OCI-LY7 (cell line): ENCODE results near the gene FRAS1. TPM values are rescaled to one million over a fixed set of nuclear protein-coding genes. Genes with fewer than 3 reads are reported as not detected.

Source experiments
- BruUV-seq: library from RNA; stranded (reverse); fragments of 400-500 nt; replicated peaks from 2 replicates; lab custom pipeline; 2021; lab: Mats Ljungman, UMichigan
- CTCF ChIA-PET: fragments of 300-600 bp; sonication (Branson Sonifier 250); formaldehyde crosslinking; loops from one replicate; lab custom pipeline; 2022; ENCODE audit warnings: antibody characterized with exemption; ENCODE audit not compliant: unreplicated experiment; lab: Charles Lee
- POLR2A ChIA-PET: fragments of 300-600 bp; sonication (Branson Sonifier 250); formaldehyde crosslinking; loops from one replicate; lab custom pipeline; 2022; ENCODE audit warnings: antibody characterized with exemption; lab: Charles Lee
- DNase-seq: peaks from one replicate; pipeline ENCODE4 v3.0.0-alpha.2; 2015; ENCODE audit warnings: low spot score
- H2AFZ ChIP-seq: fragments of 200-600 bp; sonication (generic), shearing (Covaris generic); 2 replicates; pipeline ENCODE4 v1.6.1; 2014; ENCODE audit warnings: mild to moderate bottlenecking, antibody characterized with exemption, low read length, moderate library complexity
- H3K27ac ChIP-seq: fragments of 200-600 bp; sonication (generic); 2 replicates; pipeline ENCODE4 v1.5.1; 2014; ENCODE audit warnings: mixed run types, low read depth, mild to moderate bottlenecking, moderate library complexity, low read length, inconsistent platforms; ENCODE audit not compliant: poor library complexity, severe bottlenecking
- H3K36me3 ChIP-seq: fragments of 200-600 bp; sonication (generic); 2 replicates; pipeline ENCODE4 v1.6.1; 2014; ENCODE audit warnings: mild to moderate bottlenecking, antibody characterized with exemption, low read length, moderate library complexity, mixed read lengths; ENCODE audit not compliant: insufficient read depth
- H3K4me1 ChIP-seq: fragments of 200-600 bp; sonication (generic); 2 replicates; pipeline ENCODE4 v1.5.1; 2014; ENCODE audit warnings: mild to moderate bottlenecking, low read length; ENCODE audit not compliant: insufficient read depth, poor library complexity, severe bottlenecking
- H3K4me2 ChIP-seq: fragments of 200-600 bp; sonication (generic); 2 replicates; pipeline ENCODE4 v1.6.1; 2014; ENCODE audit warnings: mild to moderate bottlenecking, low read length
- H3K4me3 ChIP-seq: fragments of 200-600 bp; sonication (generic); 2 replicates; pipeline ENCODE4 v1.5.1; 2014; ENCODE audit warnings: mild to moderate bottlenecking, low read depth, low read length; ENCODE audit not compliant: poor library complexity, severe bottlenecking
- H3K79me2 ChIP-seq: fragments of 200-600 bp; sonication (generic); 2 replicates; pipeline ENCODE4 v1.6.1; 2016; ENCODE audit warnings: low read depth, mild to moderate bottlenecking, low read length, moderate library complexity, mixed read lengths; ENCODE audit not compliant: insufficient read depth
- H3K9me2 ChIP-seq: fragments of 200-600 bp; sonication (generic); 2 replicates; pipeline ENCODE4 v1.6.1; 2016; ENCODE audit warnings: mild to moderate bottlenecking, low read length, mixed read lengths; ENCODE audit not compliant: insufficient read depth
- H3K9me3 ChIP-seq: fragments of 200-600 bp; sonication (generic); 2 replicates; pipeline ENCODE4 v1.6.1; 2014; ENCODE audit warnings: mild to moderate bottlenecking, mixed run types, low read length, mixed read lengths
- H4K20me1 ChIP-seq: fragments of 200-600 bp; sonication (generic); 2 replicates; pipeline ENCODE4 v1.6.1; 2014; ENCODE audit warnings: mild to moderate bottlenecking, antibody characterized with exemption, low read length, moderate library complexity, mixed read lengths; ENCODE audit not compliant: insufficient read depth
- CTCF ChIP-seq: fragments of 200-600 bp; sonication (generic); conservative IDR thresholded peaks from 2 replicates; pipeline ENCODE4 v1.5.1; 2014; ENCODE audit warnings: mild to moderate bottlenecking, antibody characterized with exemption, low read length, moderate library complexity, mixed read lengths
- EZH2phosphoT487 ChIP-seq: fragments of 200-600 bp; sonication (generic); IDR thresholded peaks from 2 replicates; pipeline ENCODE4 v1.6.1; 2018; ENCODE audit warnings: low read depth, borderline replicate concordance, mild to moderate bottlenecking, mixed run types, antibody characterized with exemption, low read length, moderate library complexity, mixed read lengths
- intact Hi-C: fragments of 100-400 bp; cut with micrococcal nuclease; formaldehyde crosslinking; loops from one replicate; pipeline ENCODE4 v1.10.0; 2022; ENCODE audit not compliant: unreplicated experiment
- total RNA-seq, 2 experiments: library from RNA; depleted of rRNA in 1 of 2; stranded (reverse); fragments of >200 nt in 1 of 2; shearing (Covaris generic) in 1 of 2; gene quantifications; 2 replicates each; pipeline ENCODE4 v1.2.3, GENCODE V29; 2014 to 2022

The FRAS1 gene
- total RNA-seq, 2 experiments from 2014 or later = 0.19 to 0.30 TPM

GRCh38 chr4:78059524-78059889, 2.4 kb downstream of the FRAS1 start:
- Histone ChIP-seq H3K9me3 (no peaks in the 10 kb centered on the region), H3K4me1 (peaks cover 22% of the 10 kb centered on the region), H3K36me3 (no peaks in the 10 kb centered on the region), H3K27ac (no peak overlapping the region), H3K4me3 (peak overlapping the region; percentile 72), H3K9me2 (no peaks in the 10 kb centered on the region), H2AFZ (peak overlapping the region; percentile 88; the same call in 1 of the 2 replicates), H4K20me1 (no peaks in the 10 kb centered on the region), H3K79me2 (no peaks in the 10 kb centered on the region), H3K4me2 (peak overlapping the region; percentile 81)
- DNase-seq = peak; percentile 50
- BruUV-seq = no TSS peak
- intact Hi-C loops = no loop called here
- TF ChIP-seq EZH2phosphoT487 (no peak), CTCF (peak; percentile 67)
- ChIA-PET POLR2A (interaction anchor here (0.6 to 0.8 kb wide), 5 partner anchors 381 to 554 kb away, joined by 3 read pairs; no protein-coding TSS in a partner anchor), CTCF (no interaction called here)

- Histone ChIP-seq H3K79me2 (no peaks in the 10 kb centered on the region), H3K9me3 (no peaks in the 10 kb centered on the region), H2AFZ (no peak overlapping the region), H3K27ac (no peak overlapping the region), H4K20me1 (no peaks in the 10 kb centered on the region), H3K4me1 (peaks cover 22% of the 10 kb centered on the region), H3K4me3 (no peak overlapping the region), H3K9me2 (no peaks in the 10 kb centered on the region), H3K4me2 (no peak overlapping the region), H3K36me3 (no peaks in the 10 kb centered on the region)
- intact Hi-C loops = no loop called here
- POLR2A ChIA-PET = interaction anchor here (0.5 to 0.8 kb wide), 7 partner anchors 12 to 554 kb away, joined by 3 to 8 read pairs (median 3); no protein-coding TSS in a partner anchor
- TF ChIP-seq EZH2phosphoT487 (no peak), CTCF (no peak)
- no peak for DNase-seq
- CTCF ChIA-PET = no interaction called here
- BruUV-seq = no TSS peak
These were observed 2.8 kb downstream of the FRAS1 start for GRCh38 chr4:78059938-78060337.

- TF ChIP-seq EZH2phosphoT487 (no peak), CTCF (no peak)
- ChIA-PET POLR2A (no interaction called here), CTCF (no interaction called here)
- no peak for DNase-seq
- Histone ChIP-seq H3K4me3 (no peak overlapping the region), H3K9me3 (no peaks in the 10 kb centered on the region), H3K4me1 (peaks cover 16% of the 10 kb centered on the region), H3K79me2 (no peaks in the 10 kb centered on the region), H3K36me3 (no peaks in the 10 kb centered on the region), H3K27ac (no peak overlapping the region), H3K9me2 (no peaks in the 10 kb centered on the region), H4K20me1 (no peaks in the 10 kb centered on the region), H3K4me2 (no peak overlapping the region), H2AFZ (no peak overlapping the region)
- intact Hi-C loops = no loop called here
- BruUV-seq = no TSS peak
These were observed 4.9 kb downstream of the FRAS1 start for GRCh38 chr4:78061939-78062570.
